Superior temporal gyrus (tissue), 1 donor: Measurements from ENCODE around the gene SPAAR.
A peak's percentile ranks its signal among the peaks of the same experiment; 100 is the strongest.
"Not testable (repeated sequence)": the region's sequence is repeated elsewhere in the genome, so short reads cannot be mapped to it uniquely, and the experiment has no call there.

ENCODE experiments used
- DNase-seq: peaks from one replicate; pipeline ENCODE4 v3.0.0-alpha.2; 2016; ENCODE audit errors: extremely low spot score

SPAAR gene, protein sequence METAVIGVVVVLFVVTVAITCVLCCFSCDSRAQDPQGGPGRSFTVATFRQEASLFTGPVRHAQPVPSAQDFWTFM

DNA sequence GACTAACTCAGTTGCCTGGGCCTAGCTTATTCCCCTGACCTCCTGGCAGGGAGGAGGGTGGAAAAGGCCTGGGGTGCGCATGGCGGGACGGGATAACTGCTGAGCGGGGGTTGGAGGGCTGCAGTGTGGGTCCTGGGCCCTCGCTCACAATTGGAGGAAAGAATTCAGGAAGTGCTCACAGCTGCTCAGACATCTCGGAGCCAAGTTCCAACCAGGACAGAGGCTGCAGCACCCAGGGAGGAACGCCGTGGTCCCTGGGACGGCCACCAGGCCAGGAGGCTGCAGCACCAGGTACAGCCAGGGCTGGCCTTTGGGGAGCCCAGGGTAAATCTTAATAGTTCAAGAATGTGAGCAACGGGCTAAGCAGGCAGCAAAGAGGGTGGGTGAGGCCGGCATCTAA lies at the start of gene SPAAR:
Gene SPAAR (plus strand): TSS at position 217 of the 400 bp plus-strand sequence. CDS start 974 bp downstream, outside the sequence.
- DNase-seq, result no peak

GRCh38 chr9:35859990-35860339 lies 49.3 kb upstream of the SPAAR start:
- DNase-seq, result no peak

DNA sequence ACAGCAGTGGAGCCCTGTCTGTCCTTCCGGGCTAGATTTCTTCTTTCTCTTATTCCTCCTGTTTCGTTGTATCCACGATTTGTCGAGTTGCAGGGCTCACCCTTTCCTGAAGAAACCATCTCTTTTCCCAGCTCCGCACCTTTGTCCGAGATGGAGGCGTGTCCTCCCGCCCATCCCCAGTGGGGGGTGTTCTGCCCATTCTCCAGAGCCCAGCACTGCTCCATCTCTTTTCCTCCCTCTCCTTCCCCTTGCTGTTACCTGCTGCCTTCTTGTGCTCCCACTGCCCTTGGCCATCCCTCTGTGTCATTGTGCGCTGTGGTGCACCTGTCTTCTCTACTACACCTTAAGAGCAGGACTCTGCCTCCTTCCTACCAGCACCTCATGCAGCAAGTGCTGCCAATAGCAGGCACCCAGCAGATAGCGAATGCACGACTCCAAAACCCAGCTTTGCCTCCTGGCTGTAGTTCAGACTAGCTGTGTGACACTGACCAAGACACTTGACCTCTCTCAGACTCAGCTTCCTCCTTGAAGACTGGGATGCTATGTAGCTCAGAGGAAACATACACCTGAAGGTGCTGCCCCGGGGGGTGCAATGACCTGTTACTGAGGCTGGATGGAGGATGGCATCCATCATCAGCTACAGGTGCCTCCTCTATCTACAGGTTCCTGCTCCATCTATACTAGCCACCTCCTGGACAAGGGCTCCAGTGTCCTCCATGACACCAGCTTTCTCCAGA lies 48.0 kb upstream of the SPAAR start:
- DNase-seq, result no peak

DNA sequence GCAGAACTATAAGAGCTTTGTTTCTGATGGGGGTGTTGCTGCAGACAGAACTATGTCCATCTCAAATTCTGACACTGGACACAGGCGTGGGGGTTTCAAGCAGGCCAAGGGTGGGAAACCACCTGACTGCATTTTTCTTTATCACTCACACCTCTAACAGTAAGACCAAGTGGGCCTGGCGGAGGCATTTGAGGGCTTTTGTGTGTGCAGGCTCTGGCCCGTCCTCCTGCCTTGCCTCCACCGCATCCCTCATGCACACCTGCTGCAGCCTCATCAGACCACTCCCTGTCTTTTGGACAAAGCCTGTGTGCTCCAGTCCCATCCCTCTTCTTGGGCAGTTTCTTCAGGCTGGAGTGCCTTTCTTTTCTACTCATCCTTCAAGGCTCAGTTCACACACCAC lies 47.0 kb upstream of the SPAAR start:
- no peak for DNase-seq

DNA sequence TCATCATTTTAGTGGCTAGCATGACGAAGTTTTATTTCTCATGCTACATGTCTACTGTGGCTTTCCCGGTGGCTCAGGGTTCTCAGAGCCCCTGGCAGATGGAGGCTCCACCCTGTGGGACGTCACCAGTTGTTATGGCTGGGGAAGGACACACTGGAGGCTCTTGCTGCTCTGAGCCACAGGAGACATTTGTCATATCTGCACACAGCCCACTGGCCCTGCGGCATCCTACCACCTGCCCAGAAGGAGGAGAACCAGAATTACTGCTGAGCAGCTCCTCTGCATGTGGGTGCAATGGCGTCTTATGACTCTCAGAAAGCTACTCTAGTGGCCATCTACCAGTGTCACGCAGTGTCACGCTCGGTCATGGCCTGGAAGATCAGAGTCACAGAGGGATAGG lies 45.7 kb upstream of the SPAAR start:
- no peak for DNase-seq

DNA sequence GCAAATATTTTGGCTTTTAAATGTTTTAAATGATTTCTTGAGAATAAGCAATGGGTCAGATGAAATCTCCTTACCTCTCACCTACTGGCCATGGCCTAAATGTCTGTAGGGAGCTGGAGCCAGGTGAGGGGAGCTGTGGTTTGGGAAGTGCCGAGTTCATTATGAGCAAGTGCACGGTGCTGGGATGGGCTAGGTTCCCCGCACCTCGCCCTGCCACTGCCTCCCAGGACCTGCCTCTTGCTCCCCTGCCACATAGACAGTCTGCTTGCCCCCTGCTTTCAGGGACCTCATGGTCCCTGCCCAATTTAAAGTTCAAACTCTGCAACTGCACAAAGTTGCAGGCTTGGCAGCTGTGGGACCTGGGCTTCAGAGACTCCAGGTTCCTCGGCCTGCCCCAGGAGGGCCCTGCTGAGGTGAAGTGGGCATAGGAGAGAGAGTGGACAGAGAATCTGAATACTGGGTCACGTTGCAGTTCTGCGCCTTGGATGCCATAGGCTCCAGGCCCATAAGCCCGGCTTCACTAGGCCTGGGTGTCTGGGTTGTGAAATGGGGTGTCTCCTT lies 44.5 kb upstream of the SPAAR start:
- DNase-seq, result no peak

- DNase-seq, result no peak
Observed at GRCh38 chr9:35867538-35867937, 41.8 kb upstream of the SPAAR start.

DNA sequence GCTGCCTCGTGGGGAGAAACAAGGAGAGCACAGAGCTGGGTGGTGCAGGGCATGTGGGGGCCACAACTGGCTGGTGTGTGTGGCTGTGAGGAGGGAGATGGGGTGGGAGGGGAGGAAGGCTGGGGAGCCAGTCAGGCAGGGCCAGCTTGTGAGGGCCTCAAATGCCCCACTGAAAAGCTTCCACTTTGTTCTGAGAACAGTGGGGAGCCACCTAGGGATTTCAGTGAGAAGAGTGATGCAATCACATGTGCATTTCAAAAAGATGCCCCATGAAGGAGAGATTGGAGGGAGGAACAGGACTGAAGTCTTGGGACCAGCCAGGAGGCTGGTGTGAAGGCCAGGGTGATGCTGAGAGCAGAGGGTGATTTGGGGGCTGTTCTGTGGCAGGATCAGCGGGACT lies 40.4 kb upstream of the SPAAR start:
- no peak for DNase-seq

- no peak for DNase-seq
Observed at GRCh38 chr9:35869621-35870216, 39.6 kb upstream of the SPAAR start.

- DNase-seq, result no peak
Observed at GRCh38 chr9:35870351-35870923, 38.9 kb upstream of the SPAAR start, which contains the start of gene OR13J1. Gene OR13J1, minus strand, starts transcription at chr9:35870401. Its CDS starts 0 bp downstream, at chr9:35870401.

- DNase-seq, result no peak
Observed at GRCh38 chr9:35871545-35871944, 37.7 kb upstream of the SPAAR start.

GRCh38 chr9:35872505-35872904 lies 36.8 kb upstream of the SPAAR start:
- DNase-seq, result peak; percentile 19

- DNase-seq, result peak; percentile 91
Observed at GRCh38 chr9:35882263-35882848, 26.9 kb upstream of the SPAAR start.

GRCh38 chr9:35882996-35883395 lies 26.3 kb upstream of the SPAAR start:
- no peak for DNase-seq

- not testable (repeated sequence) for DNase-seq
Observed at GRCh38 chr9:35884908-35885307, 24.4 kb upstream of the SPAAR start.

DNA sequence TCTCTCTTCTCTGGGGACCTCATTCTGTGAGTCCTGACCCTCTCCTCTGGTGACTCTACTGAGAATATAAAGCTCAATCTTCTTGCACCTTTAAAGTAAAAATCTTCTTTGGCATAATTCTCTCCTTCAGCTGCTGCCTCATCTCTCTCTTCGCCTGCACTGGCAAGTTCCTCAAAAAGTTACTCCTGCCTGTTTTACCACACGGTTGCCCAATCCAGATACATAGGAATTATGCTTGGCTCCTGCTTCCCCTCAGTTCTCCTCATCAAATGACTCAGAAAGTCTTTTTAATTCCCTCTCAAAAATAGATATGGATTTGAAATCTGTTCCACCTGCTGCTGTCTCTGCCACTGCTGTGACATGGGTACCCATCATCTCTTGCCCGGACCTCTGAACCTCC lies 17.6 kb upstream of the SPAAR start:
- no peak for DNase-seq

DNA sequence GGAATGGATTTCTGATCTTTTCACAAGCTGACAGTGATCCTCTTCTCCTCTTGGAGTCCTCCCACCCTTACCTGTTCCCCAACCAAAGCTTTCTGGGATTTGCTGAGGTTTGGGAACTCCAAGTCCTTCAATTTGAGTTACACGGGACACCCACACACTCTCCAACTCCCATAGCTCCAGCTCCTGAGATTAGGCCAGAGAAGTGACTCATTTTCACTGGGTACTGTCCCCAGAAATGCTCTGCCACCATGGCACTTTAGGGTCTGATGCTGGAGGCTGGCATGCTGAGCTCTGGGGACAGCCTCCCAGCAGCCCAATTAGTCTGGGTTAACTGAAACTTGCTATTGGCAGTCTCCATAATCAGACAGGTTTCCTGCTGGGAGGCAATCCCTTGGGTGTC lies 17.2 kb upstream of the SPAAR start:
- DNase-seq, result no peak

DNA sequence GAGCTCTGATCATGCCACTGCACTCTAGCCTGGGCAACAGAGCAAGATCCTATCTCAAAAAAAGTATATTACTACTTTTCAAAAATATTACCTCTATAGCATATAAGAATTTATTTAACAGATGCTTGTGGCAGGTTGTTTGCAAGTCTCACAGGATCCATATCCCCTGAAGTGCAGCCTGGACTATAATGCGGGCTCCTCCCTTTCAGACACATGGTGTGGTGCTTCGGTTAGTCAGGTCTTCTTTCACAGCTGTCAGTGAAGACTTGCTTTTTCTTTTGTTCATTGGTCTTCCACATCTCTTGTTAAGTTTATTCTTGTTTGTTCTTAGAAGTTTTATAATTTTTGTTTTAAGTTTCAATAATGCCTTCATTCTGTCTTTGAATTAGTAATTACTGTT lies 12.7 kb upstream of the SPAAR start:
- DNase-seq, result no peak

DNA sequence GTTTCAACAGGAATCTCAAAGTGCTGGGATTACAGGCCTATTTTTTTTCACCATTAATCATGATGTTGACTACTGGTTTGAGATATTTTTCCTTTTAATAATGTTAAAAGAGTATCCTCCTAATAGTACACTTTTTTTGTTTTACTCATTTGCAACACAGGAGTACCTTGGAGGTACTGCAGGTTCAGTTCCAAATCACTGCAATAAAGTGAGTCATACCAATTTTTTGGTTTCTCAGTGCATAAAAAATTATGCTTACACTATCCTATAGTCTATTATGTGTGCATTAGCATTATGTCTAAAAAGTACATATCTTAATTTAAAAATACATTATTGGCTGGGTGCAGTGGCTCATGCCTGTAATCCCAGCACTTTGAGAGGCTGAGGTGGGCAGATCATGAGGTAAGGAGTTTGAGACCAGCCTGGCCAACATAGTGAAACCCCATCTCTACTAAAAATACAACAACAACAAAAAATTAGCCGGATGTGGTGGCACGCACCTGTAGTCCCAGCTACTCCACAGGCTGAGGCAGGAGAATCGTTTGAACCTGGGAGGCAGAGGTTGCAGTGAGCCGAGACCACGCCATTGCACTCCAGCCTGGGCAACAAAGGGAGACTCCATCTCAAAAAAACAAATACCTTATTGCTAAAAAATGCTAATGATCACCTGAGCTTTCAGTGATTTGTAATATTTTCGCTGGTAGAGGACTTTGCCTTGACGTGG lies 11.8 kb upstream of the SPAAR start:
- not testable (repeated sequence) for DNase-seq

GRCh38 chr9:35898337-35898736 lies 11.0 kb upstream of the SPAAR start:
- DNase-seq, result no peak

DNA sequence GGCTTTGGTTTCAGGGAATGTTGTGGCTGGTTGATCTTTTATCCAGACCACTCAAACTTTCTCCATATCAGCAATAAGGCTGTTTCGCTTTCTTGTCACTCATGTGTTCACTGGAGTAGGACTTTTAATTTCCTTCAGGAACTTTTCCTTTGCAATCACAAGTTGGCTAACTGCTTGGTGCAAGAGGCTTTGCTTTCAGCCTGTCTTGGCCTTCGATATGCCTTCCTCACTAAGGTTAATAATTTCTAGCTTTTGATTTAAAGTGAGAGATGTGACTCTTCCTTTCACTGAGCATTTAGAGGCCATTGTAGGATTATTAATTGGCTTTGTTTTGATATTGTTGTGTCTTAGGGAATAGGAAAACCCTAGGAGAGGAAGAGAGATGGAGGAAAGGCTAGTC lies 10.3 kb upstream of the SPAAR start:
- no peak for DNase-seq

- peak; percentile 80 for DNase-seq
Observed at GRCh38 chr9:35903049-35903448, 6.2 kb upstream of the SPAAR start.
